GM12873 (cell line): ENCODE results near the gene RELCH.

Experiments
- TF ChIP-seq, protein P1 (sequence below): IDR thresholded peaks from 2 replicates; pipeline ENCODE4 v1.5.1; 2012; ENCODE audit warnings: low read depth, mild to moderate bottlenecking, moderate library complexity, low read length, control low read depth; ENCODE audit not compliant: insufficient read depth; ENCODE audit errors: missing control alignments

The RELCH gene

DNA sequence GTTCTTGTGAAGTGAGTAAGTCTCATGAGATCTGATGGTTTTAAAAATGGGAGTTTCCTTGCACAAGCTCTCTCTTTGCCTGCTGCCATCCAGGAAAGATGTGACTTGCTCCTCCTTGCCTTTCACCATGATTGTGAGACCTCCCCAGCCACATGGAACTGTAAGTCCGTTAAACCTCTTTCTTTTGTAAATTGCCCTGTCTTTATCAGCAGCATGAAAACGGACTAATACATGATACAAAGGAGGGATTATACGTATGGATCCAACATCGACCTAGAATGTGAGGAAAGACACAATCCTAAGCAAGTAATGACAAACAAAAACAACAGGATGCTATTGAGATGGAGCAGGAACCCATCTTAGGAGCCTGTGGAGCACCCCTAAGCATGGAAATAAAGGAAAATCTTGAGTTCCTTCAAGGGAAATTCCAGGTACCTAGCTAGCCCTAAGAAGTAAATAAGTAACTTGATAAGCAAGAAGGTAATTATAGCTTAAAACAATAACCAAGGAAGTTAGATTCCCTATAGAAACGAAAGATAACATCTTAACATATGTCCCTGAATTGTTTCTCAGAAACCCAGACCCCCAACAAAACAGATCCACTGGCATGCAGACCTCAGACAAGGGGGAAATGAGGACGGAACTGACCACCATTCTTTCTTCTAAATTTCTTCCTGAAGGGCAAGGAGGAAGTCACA is 136.6 kb downstream of the RELCH start:
- TF ChIP-seq, protein P1, sequence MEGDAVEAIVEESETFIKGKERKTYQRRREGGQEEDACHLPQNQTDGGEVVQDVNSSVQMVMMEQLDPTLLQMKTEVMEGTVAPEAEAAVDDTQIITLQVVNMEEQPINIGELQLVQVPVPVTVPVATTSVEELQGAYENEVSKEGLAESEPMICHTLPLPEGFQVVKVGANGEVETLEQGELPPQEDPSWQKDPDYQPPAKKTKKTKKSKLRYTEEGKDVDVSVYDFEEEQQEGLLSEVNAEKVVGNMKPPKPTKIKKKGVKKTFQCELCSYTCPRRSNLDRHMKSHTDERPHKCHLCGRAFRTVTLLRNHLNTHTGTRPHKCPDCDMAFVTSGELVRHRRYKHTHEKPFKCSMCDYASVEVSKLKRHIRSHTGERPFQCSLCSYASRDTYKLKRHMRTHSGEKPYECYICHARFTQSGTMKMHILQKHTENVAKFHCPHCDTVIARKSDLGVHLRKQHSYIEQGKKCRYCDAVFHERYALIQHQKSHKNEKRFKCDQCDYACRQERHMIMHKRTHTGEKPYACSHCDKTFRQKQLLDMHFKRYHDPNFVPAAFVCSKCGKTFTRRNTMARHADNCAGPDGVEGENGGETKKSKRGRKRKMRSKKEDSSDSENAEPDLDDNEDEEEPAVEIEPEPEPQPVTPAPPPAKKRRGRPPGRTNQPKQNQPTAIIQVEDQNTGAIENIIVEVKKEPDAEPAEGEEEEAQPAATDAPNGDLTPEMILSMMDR = no peak

DNA sequence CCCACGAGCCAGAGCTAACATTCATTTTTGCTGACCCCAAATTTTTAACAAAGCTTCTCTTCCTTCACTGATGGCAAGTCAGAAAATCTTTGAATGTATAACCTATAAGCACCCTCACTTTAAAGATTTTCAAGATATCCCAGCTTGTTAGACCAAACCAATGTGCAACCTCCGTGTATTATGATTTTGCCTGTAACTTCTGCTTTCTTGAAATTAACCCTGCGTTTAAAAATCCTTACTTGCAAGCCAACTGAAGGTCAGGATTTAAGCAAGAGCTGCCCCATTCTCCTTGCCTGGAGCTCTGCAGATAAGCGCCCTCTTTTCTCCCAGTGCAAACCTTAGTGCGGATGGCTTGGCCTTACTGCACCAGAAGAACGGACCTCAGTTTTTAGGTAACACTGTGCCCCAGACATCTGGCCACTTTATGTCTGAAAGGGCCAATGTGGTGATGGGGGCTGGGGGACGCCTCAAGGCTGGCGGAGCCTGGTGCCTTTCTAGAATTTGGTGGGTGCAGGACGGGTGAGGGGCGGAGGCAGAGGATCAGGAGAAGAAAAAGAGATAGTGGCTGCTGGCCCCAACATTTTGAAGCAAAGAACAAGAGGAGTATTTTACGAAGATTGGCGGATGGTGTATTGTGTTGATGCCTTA is 137.2 kb downstream of the RELCH start:
- TF ChIP-seq, protein P1 = no peak

DNA sequence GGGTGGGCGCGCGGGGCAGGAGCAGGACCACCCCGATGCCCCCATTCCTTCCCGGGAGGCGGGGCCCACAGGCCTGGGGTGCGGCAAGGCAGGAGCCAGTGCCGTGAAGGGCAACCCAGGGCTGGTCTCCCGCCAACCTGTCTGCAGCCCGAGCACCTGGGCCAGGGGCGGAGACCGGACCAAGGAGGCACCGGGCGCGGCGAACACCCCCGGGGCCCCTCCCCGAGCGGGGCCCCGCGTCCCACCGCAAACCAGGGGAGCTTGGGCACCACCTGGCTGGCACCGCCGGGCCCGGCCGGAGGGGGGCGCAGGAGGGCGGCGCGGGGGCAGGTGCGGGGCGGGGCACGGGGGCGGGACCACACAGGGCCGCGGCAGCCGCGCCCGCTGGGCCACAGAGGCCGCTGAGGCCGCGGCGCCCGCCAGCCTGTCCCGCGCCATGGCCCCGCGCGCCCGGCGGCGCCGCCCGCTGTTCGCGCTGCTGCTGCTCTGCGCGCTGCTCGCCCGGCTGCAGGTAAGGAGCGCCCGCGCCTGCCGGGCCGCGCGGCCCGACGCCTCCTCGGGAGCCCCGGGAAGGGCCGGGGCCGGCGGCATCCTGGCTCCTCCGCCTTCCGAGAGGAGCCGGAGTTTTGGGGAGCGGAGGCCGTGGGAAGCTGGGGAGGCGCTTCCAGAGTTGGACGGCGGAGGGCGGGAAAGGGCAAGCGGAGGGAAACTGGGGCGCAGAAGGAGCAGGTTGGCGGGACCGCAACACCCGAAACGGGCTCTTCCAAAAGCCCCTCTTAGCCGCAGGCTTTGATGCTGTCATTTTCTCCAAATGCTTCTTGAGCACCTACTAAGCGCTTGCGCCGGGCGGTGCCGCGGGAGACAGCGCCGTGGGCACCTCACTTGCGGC is 138.1 kb downstream of the RELCH start, which contains the start of gene TNFRSF11A:
Gene TNFRSF11A, plus strand, starts transcription at position 394 of the 889 bp plus-strand sequence. Its CDS starts 43 bp downstream, at position 437.
- TF ChIP-seq, protein P1 = peak; percentile 44

DNA sequence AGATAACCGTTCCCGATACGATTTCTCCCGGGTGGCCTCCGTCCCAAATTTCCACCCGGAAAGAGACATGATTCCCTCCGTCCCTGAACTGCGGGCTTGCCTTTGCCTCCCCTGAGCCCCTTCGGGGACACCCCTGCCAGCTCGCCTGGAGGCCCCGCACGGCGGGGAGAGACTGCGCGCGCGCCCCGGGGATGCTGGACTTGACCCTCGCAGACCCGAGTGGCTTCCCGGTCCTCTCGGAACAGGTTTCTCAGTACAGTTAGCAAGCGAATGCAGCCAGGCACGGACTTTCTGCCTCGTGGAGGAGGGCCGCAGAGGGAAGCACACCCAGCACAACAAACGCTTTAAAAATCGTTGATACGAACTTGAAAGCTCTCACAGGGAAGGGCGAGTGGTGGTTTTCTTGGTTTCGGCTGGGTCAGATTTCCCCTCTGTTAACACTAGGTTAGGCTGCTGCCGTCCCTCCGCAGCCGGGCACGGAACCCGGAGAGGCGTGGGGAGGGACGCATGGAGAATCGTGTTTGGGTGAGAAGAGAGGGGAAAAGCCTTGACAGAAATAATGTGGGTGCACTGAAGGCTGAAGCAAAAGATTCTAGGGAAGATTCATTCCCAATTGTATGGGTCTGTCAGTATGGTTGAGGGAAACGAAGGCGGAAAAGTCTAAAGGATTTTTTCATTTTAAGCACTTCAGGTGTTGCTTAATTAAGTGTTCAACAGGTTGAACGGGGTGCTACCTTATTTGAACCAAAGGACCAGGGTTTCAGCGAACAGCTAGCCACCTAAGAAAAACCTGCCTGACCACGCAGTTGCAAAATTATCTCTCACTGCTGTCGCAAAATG is 139.0 kb downstream of the RELCH start:
- TF ChIP-seq, protein P1 = no peak

DNA sequence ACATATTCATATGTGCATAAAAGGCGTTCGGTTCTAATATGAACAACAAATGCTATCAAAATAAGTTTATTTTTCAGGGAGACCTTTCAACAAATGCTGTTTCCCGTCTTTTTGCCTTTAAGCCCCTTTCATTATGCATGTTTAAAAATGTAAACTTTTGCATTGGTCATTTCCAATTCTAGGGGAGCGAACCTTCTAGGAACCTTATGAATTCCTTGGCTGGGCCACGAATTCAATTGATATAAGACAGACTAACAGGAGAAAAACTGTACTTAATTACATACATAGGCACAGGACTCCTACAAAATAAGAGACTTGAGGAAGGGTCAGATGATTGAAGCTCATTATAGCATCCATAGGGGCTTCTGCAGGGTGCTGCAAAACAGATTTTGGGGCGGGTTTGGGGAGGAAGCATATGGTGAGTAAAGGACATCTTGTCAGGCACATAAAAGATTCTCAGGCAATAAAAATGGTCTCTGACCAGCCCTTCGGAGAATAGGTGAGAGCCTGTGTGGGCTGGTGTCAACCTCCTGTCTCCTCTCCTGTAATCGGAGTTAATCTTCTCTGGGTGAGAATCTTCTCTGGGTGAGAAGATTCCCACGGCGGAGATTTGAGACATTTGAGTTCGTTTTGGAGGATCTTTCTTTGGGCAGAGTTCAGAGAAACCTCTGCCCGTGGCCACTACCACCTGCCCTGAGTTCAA is 139.7 kb downstream of the RELCH start:
- TF ChIP-seq, protein P1 = no peak

DNA sequence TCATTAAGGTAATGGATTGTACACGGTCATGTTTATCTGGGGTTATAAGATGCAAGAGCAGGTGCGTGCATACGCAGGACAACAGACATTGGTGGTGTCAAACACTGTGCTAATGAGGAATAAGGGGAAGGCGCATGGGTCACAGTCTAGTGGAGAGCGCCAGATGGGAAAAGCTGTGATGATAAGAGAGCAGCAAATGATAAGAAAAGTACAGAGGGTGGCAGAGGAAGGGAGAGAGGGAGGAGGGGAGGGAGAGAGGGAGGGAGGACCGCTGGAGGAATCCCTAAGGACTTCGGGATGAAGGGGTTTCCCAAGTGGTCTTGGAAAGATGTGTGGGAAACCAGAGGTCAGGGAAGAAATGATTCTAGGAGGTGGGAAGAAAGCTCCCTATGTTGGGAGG is 140.9 kb downstream of the RELCH start:
- TF ChIP-seq, protein P1 = no peak
